ENCODE data around the gene ZNF398.
"Not testable (repeated sequence)": the region's sequence is repeated elsewhere in the genome, so short reads cannot be mapped to it uniquely, and the experiment has no call there.

Gene ZNF398

DNA sequence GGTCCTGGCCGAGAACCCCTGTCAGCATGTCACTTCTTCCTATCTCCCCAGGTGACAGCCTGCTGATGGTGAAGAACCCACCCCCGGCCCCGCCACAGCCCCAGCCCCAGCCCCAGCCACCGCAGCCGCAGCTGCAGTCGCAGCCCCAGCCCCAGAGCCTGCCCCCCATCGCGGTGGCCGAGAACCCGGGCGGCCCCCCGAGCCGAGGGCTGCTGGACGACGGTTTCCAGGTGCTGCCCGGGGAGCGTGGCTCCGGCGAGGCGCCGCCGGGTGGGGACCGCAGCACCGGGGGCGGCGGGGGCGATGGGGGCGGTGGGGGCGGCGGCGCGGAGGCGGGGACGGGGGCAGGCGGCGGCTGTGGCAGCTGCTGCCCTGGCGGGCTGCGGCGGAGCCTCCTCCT, 76.5 kb downstream of the ZNF398 start:
- no peak for DNase-seq (ENCODE audit: low read depth in 2 of 3, low spot score in 1 of 3)

GRCh38 chr7:149224352-149224751, 77.1 kb downstream of the ZNF398 start:
- no peak for DNase-seq (ENCODE audit: low read depth in 2 of 3, low spot score in 1 of 3)

GRCh38 chr7:149225106-149225505, 77.9 kb downstream of the ZNF398 start:
- no peak for DNase-seq (ENCODE audit: low read depth in 2 of 3, low spot score in 1 of 3)

GRCh38 chr7:149225656-149226055, 78.4 kb downstream of the ZNF398 start:
- no peak for DNase-seq (ENCODE audit: low read depth in 2 of 3, low spot score in 1 of 3)

DNA sequence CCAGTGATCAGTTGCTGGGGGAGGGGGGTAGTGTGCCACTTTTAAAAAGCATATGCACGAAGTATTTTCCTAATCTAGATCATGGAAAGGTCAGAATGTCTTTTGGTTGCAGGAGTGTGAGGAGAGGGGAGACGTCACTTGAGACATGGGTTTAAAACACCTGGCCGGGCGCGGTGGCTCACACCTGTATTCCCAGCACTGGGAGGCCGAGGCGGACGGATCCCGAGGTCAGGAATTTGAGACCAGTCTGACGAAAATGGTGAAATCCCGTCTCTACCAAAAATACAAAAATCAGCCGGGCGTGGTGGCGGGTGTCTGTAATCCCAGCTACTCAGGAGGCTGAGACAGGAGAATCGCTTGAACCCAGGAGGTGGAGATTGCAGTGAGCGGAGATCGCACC, 79.1 kb downstream of the ZNF398 start:
- DNase-seq (ENCODE audit: low read depth in 2 of 3, low spot score in 1 of 3) = not testable (repeated sequence)

- DNase-seq (ENCODE audit: low read depth in 2 of 3, low spot score in 1 of 3) = no peak
Measured at GRCh38 chr7:149226840-149227494, 79.7 kb downstream of the ZNF398 start.

DNA sequence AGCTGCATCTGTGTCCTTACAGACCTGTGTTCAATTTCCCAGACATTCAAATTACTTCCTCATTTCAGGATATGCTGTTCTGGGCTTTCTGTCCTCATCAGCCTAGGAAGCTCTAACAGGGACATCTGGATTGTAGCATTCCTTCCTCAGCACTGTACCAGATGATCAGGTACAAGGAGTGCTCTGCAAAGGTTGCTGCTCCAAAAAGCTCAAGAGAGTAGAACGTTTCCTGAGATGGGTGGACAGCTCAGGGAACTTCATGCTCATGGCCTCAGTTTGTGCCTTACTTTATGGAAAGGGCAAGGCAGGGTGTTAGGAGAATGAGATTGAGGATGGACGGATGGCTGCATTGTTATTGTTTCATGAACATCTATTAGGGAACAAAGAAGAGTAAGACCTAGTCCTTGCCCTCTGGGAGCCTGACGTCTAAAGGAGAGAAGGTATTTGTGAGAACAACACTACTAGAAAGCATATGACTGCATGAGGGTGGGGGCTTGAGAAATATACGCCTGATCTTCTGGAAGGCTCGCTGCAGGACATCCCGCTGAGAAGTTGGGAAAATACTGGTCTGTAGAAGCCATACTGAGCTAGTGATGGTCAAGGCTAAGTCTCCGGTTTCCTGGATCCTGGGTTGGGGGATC, 81.7 kb downstream of the ZNF398 start:
- no peak for DNase-seq (ENCODE audit: low read depth in 2 of 3, low spot score in 1 of 3)

DNA sequence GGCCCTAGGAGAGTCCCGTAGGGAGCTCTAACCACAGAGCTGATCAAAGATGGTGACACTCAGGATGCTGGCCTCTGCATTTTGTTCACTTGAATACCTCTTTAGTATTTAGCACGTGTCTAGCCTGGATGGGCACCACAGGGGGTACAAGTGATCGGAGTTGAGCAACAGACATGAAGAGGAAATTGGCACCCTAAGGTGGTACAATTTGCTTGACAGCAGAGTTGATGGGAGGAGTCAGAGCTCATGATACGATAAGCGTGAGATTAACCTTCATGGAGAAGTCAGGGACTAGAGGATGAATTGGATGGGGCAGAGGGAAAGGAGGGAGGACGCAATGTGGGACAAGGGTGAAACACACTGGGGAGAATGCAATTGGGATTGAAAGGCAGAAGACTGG, 82.3 kb downstream of the ZNF398 start:
- no peak for DNase-seq (ENCODE audit: low read depth in 2 of 3, low spot score in 1 of 3)

- no peak for DNase-seq (ENCODE audit: low read depth in 2 of 3, low spot score in 1 of 3)
Measured at GRCh38 chr7:149232362-149232761, 85.1 kb downstream of the ZNF398 start.
